ENCODE measurements around the gene CCDC85B. TPM values are rescaled to one million over a fixed set of nuclear protein-coding genes. Genes with fewer than 3 reads are reported as not detected.

The CCDC85B gene
- total and polyA plus RNA-seq, 2 of the 13 experiments (the other 11 are each of a cell fraction or from before 2014, with no cell fraction given) = 8.2 to 19.5 TPM

- TF ChIP-seq YEATS2 (CRISPR knock-in tag; IDR thresholded peaks at IDR 0.05; ENCODE audit: borderline replicate concordance) = no peak
- TF ChIP-seq, protein P1, sequence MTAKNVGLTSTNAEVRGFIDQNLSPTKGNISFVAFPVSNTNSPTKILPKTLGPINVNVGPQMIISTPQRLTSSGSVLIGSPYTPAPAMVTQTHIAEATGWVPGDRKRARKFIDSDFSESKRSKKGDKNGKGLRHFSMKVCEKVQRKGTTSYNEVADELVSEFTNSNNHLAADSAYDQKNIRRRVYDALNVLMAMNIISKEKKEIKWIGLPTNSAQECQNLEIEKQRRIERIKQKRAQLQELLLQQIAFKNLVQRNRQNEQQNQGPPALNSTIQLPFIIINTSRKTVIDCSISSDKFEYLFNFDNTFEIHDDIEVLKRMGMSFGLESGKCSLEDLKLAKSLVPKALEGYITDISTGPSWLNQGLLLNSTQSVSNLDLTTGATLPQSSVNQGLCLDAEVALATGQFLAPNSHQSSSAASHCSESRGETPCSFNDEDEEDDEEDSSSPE (CRISPR knock-in tag; IDR thresholded peaks at IDR 0.05) = no peak
- TF ChIP-seq PPARG (CRISPR knock-in tag; conservative IDR thresholded peaks at IDR 0.05) = no peak
Measured at GRCh38 chr11:65906602-65907001, 16.1 kb downstream of the CCDC85B start (continued).

DNA sequence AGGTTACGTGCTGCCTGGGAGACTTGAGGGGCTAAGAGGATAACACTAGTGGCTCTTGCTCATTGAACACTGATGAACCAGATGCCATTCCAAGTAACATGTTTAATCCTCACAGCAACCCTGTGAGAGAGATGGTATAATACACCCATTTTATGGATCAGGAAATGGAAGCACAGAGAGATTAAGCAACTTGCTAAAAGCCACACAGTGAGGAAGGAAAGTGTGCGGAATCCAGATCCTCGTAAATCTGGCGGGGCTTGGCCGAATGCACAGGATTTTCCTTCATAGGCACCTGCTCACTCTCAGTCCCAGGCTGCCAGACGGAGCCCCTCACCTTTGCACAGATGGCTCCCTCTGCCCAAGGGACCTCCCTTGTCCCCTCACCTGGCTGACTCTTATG is 17.4 kb downstream of the CCDC85B start:
- H3K27ac ChIP-seq (ENCODE audit: extremely low read length, insufficient read depth, low read length) = no peak overlapping the region
- peaks cover 0 to 3% of the 10 kb centered on the region in 2 experiments; a peak in 1 of 5 replicates for H3K27me3 ChIP-seq (ENCODE audit: control insufficient read depth in 1 of 2, insufficient read depth in 2 of 2, low read length in 2 of 2)
- H3K9ac ChIP-seq (ENCODE audit: insufficient read depth, low read depth, low read length) = no peak overlapping the region
- H3K79me2 ChIP-seq (ENCODE audit: insufficient read depth, low read length) = no peaks in the 10 kb centered on the region
- in situ Hi-C loops (cut with HindIII; ENCODE audit: extremely low pct_ligation_motif_present, low pct_unique_long_range_greater_than_20kb) (no loop called here), intact Hi-C loops (cut with micrococcal nuclease; ENCODE audit: unreplicated experiment) (no loop called here)
- no peak for FAIRE-seq
- DNase-seq (ENCODE audit: low spot score) = no peak
- ChIA-PET POLR2A (interaction anchor here (1.6 to 2.0 kb wide), 3 partner anchors 10 to 20 kb away, joined by 8 to 12 read pairs (median 8); partner anchors contain the start of genes C11orf68, CCDC85B, DRAP1 and FIBP), CTCF (ENCODE audit: low intra/inter-chr PET ratio, low total read pairs) (no interaction called here)
- no peak overlapping the region for H3K4me2 ChIP-seq (ENCODE audit: low read depth, low read length)
- ATAC-seq = no peak
- no peaks in the 10 kb centered on the region for H4K20me1 ChIP-seq (ENCODE audit: insufficient read depth, low read length)
- H3K4me1 ChIP-seq (ENCODE audit: insufficient read depth, low read length) = peaks cover 48% of the 10 kb centered on the region
- no TSS peak for BruUV-seq (replicated peaks)
- H3K9me3 ChIP-seq (ENCODE audit: low read length) = no peaks in the 10 kb centered on the region
- H3K4me3 ChIP-seq (replicated peaks in 1 of 3; ENCODE audit: insufficient read depth in 1 of 3, low read depth in 2 of 3, low read length in 3 of 3) = no peak overlapping the region
- 0 out of 2 replicates have a peak, but pooled peaks have one; percentile 11 for TF ChIP-seq ZNF629 (CRISPR knock-in tag; conservative IDR thresholded peaks at IDR 0.05)
- TF ChIP-seq SRSF1 (optimal IDR thresholded peaks at IDR 0.05; ENCODE audit: low read depth, low read length) = no peak
- no peak for TF ChIP-seq RXRA (CRISPR knock-in tag; IDR thresholded peaks at IDR 0.05)
- TF ChIP-seq ZNF720 (CRISPR knock-in tag; IDR thresholded peaks at IDR 0.05) = no peak
- peak; percentile 90 for TF ChIP-seq ZNF768 (CRISPR knock-in tag; IDR thresholded peaks at IDR 0.05)
- WGBS (ENCODE audit: low lambda C conversion rate) = 60% methylated on average over 6 of the region's 6 CpGs
- no peak overlapping the region for H2AFZ ChIP-seq (ENCODE audit: low read length)
- H3K36me3 ChIP-seq (replicated peaks in 1 of 2; ENCODE audit: control insufficient read depth in 1 of 2, insufficient read depth in 2 of 2, low read length in 2 of 2) = no peaks in the 10 kb centered on the region

All from HepG2 (cell line).